Measurements from ENCODE around the gene TAF10.

The TAF10 gene

GRCh38 chr11:6640036-6640984 lies 28.3 kb upstream of the TAF10 start:
- no peak for DNase-seq

GRCh38 chr11:6638429-6638828 lies 26.4 kb upstream of the TAF10 start:
- no peak for DNase-seq

GRCh38 chr11:6637871-6638270 lies 25.9 kb upstream of the TAF10 start:
- DNase-seq, result no peak

GRCh38 chr11:6636480-6636879 lies 24.5 kb upstream of the TAF10 start:
- DNase-seq, result no peak

GRCh38 chr11:6635082-6635932 lies 23.3 kb upstream of the TAF10 start:
- DNase-seq, result no peak

GRCh38 chr11:6634534-6634933 lies 22.5 kb upstream of the TAF10 start:
- DNase-seq, result no peak

GRCh38 chr11:6633422-6634408 lies 21.7 kb upstream of the TAF10 start:
- DNase-seq, result no peak

- DNase-seq, result no peak
These were observed 20.4 kb upstream of the TAF10 start for GRCh38 chr11:6632116-6633073.

GRCh38 chr11:6631361-6631890 lies 19.4 kb upstream of the TAF10 start:
- DNase-seq, result no peak

- DNase-seq, result no peak
These were observed 18.7 kb upstream of the TAF10 start for GRCh38 chr11:6630632-6631291.

- DNase-seq, result no peak
These were observed 18.0 kb upstream of the TAF10 start for GRCh38 chr11:6629892-6630631.

GRCh38 chr11:6629573-6629891 lies 17.5 kb upstream of the TAF10 start:
- no peak for DNase-seq

- DNase-seq, result no peak
These were observed 16.5 kb upstream of the TAF10 start for GRCh38 chr11:6628526-6628925.

- peak; percentile 38 for DNase-seq
These were observed 15.8 kb upstream of the TAF10 start for GRCh38 chr11:6627762-6628241.

- DNase-seq, result no peak
These were observed 15.2 kb upstream of the TAF10 start for GRCh38 chr11:6626971-6627761.

- DNase-seq, result no peak
These were observed 13.9 kb upstream of the TAF10 start for GRCh38 chr11:6625832-6626420.

- DNase-seq, result no peak
These were observed 13.3 kb upstream of the TAF10 start for GRCh38 chr11:6625156-6625831.
